Endodermal cell (in vitro differentiated cells): ENCODE results near the gene CNDP2. TPM values are rescaled to one million over a fixed set of nuclear protein-coding genes. Genes with fewer than 3 reads are reported as not detected.

Experiments used
- DNase-seq: peaks from one replicate; pipeline ENCODE4 v3.0.0-alpha.2; 2017
- H3K27ac ChIP-seq: 2 replicates; pipeline ENCODE4 v1.5.1; 2013; ENCODE audit warnings: mild to moderate bottlenecking, low read depth, low read length, moderate library complexity
- H3K27me3 ChIP-seq: 2 replicates; pipeline ENCODE4 v1.6.1; 2013; ENCODE audit warnings: mild to moderate bottlenecking, low read length, moderate library complexity; ENCODE audit not compliant: insufficient read depth, control insufficient read depth, poor library complexity, severe bottlenecking
- H3K36me3 ChIP-seq: 2 replicates; pipeline ENCODE4 v1.7.0; 2013; ENCODE audit warnings: mild to moderate bottlenecking, low read length, moderate library complexity; ENCODE audit not compliant: control insufficient read depth, insufficient read depth
- H3K4me1 ChIP-seq: one replicate; pipeline ENCODE4 v1.7.0; 2013; ENCODE audit warnings: low read length; ENCODE audit not compliant: control insufficient read depth, insufficient read depth
- H3K4me3 ChIP-seq: 2 replicates; pipeline ENCODE4 v1.5.1; 2013; ENCODE audit warnings: mild to moderate bottlenecking, low read length, moderate library complexity
- H3K9ac ChIP-seq: 2 replicates; pipeline ENCODE4 v1.6.1; 2013; ENCODE audit warnings: mild to moderate bottlenecking, low read length, moderate library complexity; ENCODE audit not compliant: poor library complexity, severe bottlenecking; ENCODE audit errors: extremely low read depth
- H3K9me3 ChIP-seq: 2 replicates; pipeline ENCODE4 v1.6.1; 2013; ENCODE audit warnings: mild to moderate bottlenecking, low read length, moderate library complexity; ENCODE audit not compliant: control insufficient read depth
- H3K27ac Mint-ChIP-seq: 2 replicates; pipeline ENCODE4 v1.8.0; 2020; ENCODE audit warnings: mixed read lengths
- H3K27me3 Mint-ChIP-seq: 2 replicates; pipeline ENCODE4 v1.8.0; 2021; ENCODE audit warnings: mild to moderate bottlenecking, mixed read lengths; ENCODE audit not compliant: insufficient read depth
- H3K36me3 Mint-ChIP-seq: 2 replicates; pipeline ENCODE4 v1.8.0; 2020; ENCODE audit warnings: low read depth, mixed read lengths
- H3K4me1 Mint-ChIP-seq: 2 replicates; pipeline ENCODE4 v1.8.0; 2020; ENCODE audit warnings: mixed read lengths
- H3K4me3 Mint-ChIP-seq: 2 replicates; pipeline ENCODE4 v1.8.0; 2020; ENCODE audit warnings: mild to moderate bottlenecking, moderate library complexity, mixed read lengths
- H3K9me3 Mint-ChIP-seq: 2 replicates; pipeline ENCODE4 v1.8.0; 2020; ENCODE audit warnings: mild to moderate bottlenecking, mixed read lengths
- CTCF ChIP-seq: fragments of 200-600 bp; sonication (generic); conservative IDR thresholded peaks from 2 replicates; pipeline ENCODE4 v1.5.0; 2021; ENCODE audit warnings: antibody characterized with exemption, mild to moderate bottlenecking
- WGBS, 2 experiments: methylation state at CpG; one replicate each; pipeline versions ENCODE4 v1.1.5 to v1.1.7; 2013; ENCODE audit warnings: missing lambda C conversion rate in 2 of 2, mixed read lengths in 1 of 2; ENCODE audit not compliant: insufficient coverage in 1 of 2, insufficient read length in 1 of 2; 5-methylcytosine and 5-hydroxymethylcytosine counted together
- total RNA-seq, 2 donors: library from RNA; stranded (reverse); fragmentation: NEBNext Ultra II Directional in 1 of 2; extraction: Animal tissue kit (Norgen Biotek cat#: 25700) in 1 of 2; gene quantifications; 2 replicates in 1 of 2; 3 replicates in 1 of 2; pipeline ENCODE4 v1.2.1, GENCODE V29; 2021

Gene CNDP2
- total RNA-seq, 2 donors from 2014 or later: 385 to 416 TPM

GRCh38 chr18:74473976-74474640 is 22.1 kb upstream of the CNDP2 start:
- H3K4me1 ChIP-seq: peaks cover 13% of the 10 kb centered on the region
- no peak overlapping the region for H3K4me3 Mint-ChIP-seq

GRCh38 chr18:74476140-74476539 is 20.0 kb upstream of the CNDP2 start:
- 42% methylated on average over 5 of the region's 6 CpGs; no CpG with 5 or more reads in 1 of the 2 experiments for WGBS, 2 experiments
- no peak overlapping the region for H3K4me3 Mint-ChIP-seq
- no peaks in the 10 kb centered on the region for H3K9me3 Mint-ChIP-seq
- H3K36me3 Mint-ChIP-seq: no peaks in the 10 kb centered on the region
- peaks cover 13% of the 10 kb centered on the region for H3K4me1 ChIP-seq
- peaks cover 8% of the 10 kb centered on the region for H3K9me3 ChIP-seq
- no peaks in the 10 kb centered on the region for H3K36me3 ChIP-seq
- peak; percentile 86 for TF ChIP-seq CTCF
- H3K27ac ChIP-seq: no peak overlapping the region
- no peaks in the 10 kb centered on the region for H3K27me3 ChIP-seq
- DNase-seq: peak; percentile 85
- H3K9ac ChIP-seq: no peak overlapping the region
- H3K27me3 Mint-ChIP-seq: no peaks in the 10 kb centered on the region
- no peak overlapping the region for H3K4me3 ChIP-seq
- H3K27ac Mint-ChIP-seq: no peak overlapping the region
- peaks cover 4% of the 10 kb centered on the region for H3K4me1 Mint-ChIP-seq

More at GRCh38 chr18:74473976-74474640, 22.1 kb upstream of the CNDP2 start:
- H3K9ac ChIP-seq: no peak overlapping the region
- WGBS, 2 experiments: 90% methylated on average over 3 of the region's 3 CpGs; no CpG with 5 or more reads in 1 of the 2 experiments
- no peak for TF ChIP-seq CTCF
- peaks cover 10% of the 10 kb centered on the region for H3K9me3 Mint-ChIP-seq
- DNase-seq: no peak
- peaks cover 4% of the 10 kb centered on the region for H3K4me1 Mint-ChIP-seq
- no peaks in the 10 kb centered on the region for H3K27me3 ChIP-seq
- peaks cover 3% of the 10 kb centered on the region for H3K27me3 Mint-ChIP-seq
- no peak overlapping the region for H3K4me3 ChIP-seq
- no peaks in the 10 kb centered on the region for H3K36me3 ChIP-seq
- peaks cover 26% of the 10 kb centered on the region for H3K9me3 ChIP-seq
- H3K27ac Mint-ChIP-seq: no peak overlapping the region
- no peaks in the 10 kb centered on the region for H3K36me3 Mint-ChIP-seq
- no peak overlapping the region for H3K27ac ChIP-seq

- Histone ChIP-seq H3K9me3 (no peaks in the 10 kb centered on the region), H3K4me1 (peaks cover 12% of the 10 kb centered on the region), H3K4me3 (no peak overlapping the region), H3K9ac (no peak overlapping the region), H3K27me3 (no peaks in the 10 kb centered on the region), H3K27ac (no peak overlapping the region), H3K36me3 (no peaks in the 10 kb centered on the region)
- Mint-ChIP-seq H3K36me3 (no peaks in the 10 kb centered on the region), H3K4me1 (peaks cover 4% of the 10 kb centered on the region), H3K4me3 (no peak overlapping the region), H3K27ac (no peak overlapping the region), H3K27me3 (no peaks in the 10 kb centered on the region), H3K9me3 (no peaks in the 10 kb centered on the region)
- no peak for DNase-seq
- no peak for TF ChIP-seq CTCF
- 83 to 88% methylated on average over 8 of the region's 8 CpGs for WGBS, 2 experiments
Measured at GRCh38 chr18:74477771-74478170, 18.4 kb upstream of the CNDP2 start.
